Cardiac fibroblast (primary cell): ENCODE data around the gene INO80E.

Experiments used
- DNase-seq, 2 donors: peaks; one replicate each; pipeline versions ENCODE4 v3.0.0 to v3.0.0-alpha.2; 2010; ENCODE audit warnings: low read depth in 2 of 2
- H3K4me3 ChIP-seq, 2 donors: replicated peaks in 1 of 2; 1 replicate in 1 of 2; 2 replicates in 1 of 2; pipeline ENCODE4 v1.5.1; 2011; ENCODE audit warnings: low read depth in 2 of 2, low read length in 2 of 2, mild to moderate bottlenecking in 2 of 2, moderate library complexity in 1 of 2
- TF ChIP-seq, protein P1 (sequence below): IDR thresholded peaks from one replicate; pipeline ENCODE4 v1.5.1; 2011; ENCODE audit warnings: low read depth, mild to moderate bottlenecking, low read length, inconsistent platforms

The INO80E gene

DNA sequence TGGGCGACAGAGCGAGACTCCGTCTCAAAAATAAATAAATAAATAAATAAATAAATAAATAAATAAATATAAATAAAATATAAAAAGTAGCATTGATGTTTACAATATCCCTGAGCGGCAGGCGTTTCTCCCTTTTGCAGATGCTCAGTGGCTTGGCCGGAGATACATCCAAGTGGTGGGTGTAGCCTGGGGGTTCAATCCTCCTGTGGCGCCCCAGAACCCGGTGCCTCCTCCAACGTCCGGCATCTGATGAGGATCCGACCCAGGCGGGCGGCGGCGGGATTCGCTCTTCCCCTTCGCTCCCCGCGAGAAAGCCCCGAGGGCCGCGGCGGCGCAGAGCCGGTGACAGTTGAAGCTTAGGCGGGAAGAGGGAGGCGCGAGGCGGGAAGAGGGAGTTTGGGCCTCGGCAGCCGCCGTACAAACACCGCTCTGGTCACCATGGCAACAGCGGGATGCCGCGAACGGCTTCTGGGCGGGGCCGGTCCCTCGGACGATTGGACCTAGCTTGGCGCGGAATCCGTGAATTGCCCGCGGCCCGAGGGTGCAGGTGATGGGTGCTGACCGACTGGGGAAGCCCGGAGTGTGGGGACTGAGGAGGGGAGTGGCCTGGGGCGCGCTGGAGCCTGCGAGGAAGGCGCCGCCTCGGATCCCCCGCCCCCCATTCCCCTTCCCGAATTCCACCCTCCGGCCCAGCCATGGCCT lies 56.8 kb downstream of the INO80E start:
- TF ChIP-seq, protein P1, sequence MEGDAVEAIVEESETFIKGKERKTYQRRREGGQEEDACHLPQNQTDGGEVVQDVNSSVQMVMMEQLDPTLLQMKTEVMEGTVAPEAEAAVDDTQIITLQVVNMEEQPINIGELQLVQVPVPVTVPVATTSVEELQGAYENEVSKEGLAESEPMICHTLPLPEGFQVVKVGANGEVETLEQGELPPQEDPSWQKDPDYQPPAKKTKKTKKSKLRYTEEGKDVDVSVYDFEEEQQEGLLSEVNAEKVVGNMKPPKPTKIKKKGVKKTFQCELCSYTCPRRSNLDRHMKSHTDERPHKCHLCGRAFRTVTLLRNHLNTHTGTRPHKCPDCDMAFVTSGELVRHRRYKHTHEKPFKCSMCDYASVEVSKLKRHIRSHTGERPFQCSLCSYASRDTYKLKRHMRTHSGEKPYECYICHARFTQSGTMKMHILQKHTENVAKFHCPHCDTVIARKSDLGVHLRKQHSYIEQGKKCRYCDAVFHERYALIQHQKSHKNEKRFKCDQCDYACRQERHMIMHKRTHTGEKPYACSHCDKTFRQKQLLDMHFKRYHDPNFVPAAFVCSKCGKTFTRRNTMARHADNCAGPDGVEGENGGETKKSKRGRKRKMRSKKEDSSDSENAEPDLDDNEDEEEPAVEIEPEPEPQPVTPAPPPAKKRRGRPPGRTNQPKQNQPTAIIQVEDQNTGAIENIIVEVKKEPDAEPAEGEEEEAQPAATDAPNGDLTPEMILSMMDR: no peak
- DNase-seq: peak; percentile 95
- peak overlapping the region; percentile 78 to 83 for H3K4me3 ChIP-seq

DNA sequence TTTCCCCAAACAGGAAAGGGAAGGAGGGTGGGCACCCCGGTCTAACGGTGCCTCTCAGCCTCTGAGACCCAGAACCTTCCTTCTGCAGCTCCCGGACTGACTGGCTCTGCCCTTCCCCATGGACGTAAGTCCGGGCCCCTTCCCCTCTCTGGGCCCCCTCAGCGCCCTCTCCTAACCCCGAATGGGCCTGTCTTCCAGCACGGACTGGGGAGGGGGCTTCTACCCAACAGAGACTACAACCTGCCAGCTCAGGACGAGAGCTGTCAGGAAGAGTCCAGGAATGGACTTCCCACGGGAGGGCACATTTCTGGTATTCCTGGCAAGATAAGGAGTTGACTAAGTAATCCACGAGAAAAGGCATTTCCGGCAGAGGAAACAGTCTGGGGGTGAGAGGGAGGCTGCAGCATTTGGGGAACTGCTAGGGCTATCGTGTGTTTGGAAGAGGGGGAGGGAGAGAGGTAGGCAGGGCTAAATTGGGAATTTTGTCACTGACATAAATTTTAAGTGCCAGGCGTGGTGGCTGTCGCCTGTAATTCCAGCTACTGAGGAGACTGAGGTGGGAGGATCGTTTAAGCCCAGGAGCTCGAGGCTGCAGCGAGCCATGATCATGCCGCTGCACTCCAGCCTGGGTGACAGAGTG lies 57.5 kb downstream of the INO80E start:
- TF ChIP-seq, protein P1: no peak
- DNase-seq: peak; percentile 50 to 78
- peak overlapping the region; percentile 78 to 83 for H3K4me3 ChIP-seq

DNA sequence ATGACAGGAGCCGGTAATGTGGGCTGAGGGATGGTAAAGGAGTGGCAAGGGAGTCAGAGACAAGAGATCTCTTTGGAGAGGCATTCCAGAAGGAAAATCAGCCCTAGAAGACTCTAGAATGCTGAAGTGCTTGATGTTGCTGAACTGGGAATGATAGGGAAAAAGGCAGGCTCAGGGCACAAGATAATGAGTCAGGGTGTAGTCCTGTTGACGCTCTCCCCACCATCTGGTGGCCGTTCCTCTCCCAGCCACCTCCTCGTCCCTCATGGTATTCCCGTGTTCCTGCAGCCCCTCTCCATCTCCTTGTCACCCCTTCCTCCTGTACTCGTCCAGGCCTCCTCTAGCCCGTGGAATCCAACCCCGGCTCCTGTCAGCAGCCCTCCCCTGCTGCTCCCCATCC lies 58.4 kb downstream of the INO80E start:
- no peak for DNase-seq
- H3K4me3 ChIP-seq: no peak overlapping the region
- TF ChIP-seq, protein P1: no peak

DNA sequence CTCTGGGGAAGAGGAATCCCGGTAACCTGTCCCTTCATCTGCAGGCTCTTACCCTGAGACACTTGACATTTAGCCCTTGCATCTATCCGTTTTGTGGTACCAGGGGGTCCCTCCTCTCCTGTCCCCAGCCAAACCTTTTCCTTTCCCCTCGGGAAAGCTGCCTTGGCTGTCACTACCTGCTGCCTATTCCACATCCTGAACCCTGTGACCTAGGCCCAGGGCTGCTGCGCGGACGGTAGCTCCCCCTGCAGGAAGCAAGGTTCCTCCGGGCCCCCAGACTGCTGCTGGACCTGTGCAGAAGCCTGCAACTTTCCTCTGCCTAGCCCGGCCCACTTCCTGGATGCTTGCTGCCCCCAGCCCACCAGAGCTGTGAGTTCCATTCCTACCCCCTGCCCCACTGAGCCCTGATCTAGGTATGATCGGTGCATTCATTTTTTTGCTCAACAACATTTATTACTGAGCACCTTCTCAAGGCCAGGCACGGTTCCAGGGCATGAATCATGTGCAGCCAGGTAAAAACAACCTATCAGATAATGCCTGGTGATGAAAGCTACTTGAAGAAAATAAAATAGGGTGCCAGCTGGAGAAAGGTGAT lies 59.0 kb downstream of the INO80E start:
- TF ChIP-seq, protein P1: peak; percentile 58
- no peak for DNase-seq

More for the DNA sequence above, 59.0 kb downstream of the INO80E start:
- no peak overlapping the region for H3K4me3 ChIP-seq
